Measurements from ENCODE around the gene TMEM63C.
A peak's percentile ranks its signal among the peaks of the same experiment; 100 is the strongest.

TMEM63C gene

DNA sequence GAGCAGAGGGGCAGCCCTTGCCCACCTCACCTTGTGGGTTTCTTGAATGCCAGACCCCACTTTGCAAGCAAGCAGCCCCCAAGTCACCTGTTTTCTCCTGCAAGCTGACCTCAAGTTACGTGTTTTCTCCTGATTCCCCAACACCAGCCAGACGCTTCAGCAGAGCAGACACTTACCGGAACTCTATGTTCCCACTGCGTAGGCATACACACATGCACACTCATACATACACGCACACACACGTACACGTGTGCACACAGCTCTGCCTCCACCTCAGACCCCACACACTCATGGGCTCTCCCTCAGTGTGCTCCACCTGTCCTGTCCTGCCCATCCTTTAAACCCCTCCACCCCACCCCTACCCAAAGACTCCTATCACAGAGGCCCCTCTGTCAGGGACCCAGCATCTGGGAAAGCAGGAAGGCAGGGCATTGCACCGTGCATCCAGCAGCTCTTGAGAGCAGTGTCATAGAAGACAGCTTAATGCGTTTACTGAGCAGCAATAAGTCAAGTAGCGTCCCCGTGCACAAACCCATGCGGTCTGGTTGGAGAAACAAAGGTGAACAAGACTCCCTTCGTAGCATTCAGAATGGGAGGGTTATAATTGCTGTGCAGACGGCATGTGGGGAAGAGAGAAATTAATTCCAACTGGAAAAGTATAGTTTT is 44.4 kb downstream of the TMEM63C start:
- no peak for DNase-seq

DNA sequence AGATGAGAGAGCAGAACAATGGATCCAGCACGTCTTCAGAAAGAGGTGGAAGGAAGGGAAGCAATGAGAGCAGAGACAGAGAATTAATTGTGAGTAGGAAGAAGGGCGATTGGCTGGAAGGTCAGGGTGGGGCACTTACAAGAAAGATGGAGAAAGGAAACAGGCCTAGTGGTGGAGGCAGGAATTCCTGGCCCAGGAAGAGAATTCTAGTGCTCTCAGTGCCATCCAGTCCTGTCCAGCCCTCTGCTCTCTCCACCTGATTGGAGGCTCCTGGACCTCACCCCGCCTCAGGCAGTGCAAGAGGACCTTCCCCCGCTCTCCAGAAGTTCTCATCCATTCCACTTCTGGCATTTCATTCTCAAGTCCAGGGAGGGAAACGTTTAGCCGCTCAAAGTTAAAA is 46.5 kb downstream of the TMEM63C start:
- no peak for DNase-seq

DNA sequence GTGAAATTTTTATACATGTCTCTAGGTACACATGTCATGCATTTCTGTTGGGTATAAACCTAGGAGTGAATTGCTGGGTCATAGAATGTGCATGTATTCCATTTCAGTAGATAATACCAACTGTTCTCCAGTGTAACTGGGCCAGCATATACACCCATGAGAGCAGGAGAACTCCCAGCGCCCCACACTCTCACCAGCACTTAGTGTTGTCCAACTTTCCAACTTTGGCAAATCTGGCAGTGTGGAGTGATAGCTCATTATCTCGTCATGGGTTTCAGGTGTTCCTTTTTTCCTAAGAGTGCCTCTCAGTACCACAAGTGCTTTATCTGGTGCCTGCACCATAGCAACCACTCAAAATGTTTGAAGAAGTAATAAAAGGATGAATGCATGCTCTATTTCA is 49.3 kb downstream of the TMEM63C start:
- no peak for DNase-seq

DNA sequence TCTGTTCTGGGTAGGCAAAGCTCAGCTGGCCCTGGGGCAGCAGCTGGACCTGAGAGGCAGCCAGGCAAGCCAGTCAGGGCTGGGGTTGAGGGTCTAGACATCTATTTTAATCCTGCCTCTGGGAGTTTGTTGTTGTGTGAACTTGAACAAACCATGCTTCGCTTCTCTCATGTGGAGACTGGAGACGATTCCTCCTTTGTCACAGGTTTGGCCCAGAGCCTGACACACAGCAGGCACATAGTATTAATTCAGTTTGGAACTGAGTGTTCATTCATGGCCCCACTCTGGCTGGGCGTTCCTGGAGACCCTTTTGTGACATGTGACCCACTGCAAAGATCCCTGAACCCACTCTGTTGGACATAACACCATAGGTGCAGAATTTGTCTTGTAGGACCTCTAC is 50.1 kb downstream of the TMEM63C start:
- DNase-seq: no peak

DNA sequence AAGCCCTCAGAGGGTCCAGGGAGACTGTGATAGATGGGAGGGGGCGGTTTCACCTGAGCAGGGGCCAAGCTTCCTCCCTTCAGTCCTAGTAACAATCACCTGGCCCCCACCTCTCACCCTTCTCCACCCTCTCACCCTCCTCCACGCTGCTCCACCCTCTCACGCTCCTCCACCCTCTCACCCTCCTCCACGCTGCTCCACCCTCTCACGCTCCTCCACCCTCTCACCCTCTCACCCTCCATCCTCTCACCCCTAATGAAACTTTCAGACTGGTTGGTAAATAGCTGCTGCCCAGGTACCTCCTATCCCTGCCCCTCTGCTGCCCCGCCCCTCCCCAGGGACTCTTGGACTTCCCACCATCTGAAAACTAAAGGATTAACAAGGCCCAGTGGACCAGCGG is 55.2 kb downstream of the TMEM63C start:
- DNase-seq: no peak

DNA sequence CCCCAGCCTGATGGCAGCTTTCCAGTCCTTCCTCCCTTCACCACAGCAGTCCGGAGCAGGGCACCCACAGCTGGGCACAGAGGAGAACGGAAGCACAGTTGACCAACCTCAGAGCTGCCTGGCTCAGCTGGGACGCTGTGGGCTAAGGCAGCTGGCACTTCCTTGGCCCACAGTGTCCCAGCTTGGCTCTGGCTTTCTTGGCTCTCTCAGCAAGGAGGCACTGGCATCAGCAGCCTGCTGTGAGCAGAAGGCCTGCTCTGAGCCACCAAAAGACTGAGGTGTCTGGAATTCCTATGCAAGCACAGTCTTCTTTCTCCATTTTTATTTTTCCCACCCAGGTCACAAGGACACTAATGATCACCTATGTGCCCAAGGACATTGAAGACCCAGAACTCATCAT is 56.8 kb downstream of the TMEM63C start:
- DNase-seq: peak in 1 of 2 experiments; percentile 43

DNA sequence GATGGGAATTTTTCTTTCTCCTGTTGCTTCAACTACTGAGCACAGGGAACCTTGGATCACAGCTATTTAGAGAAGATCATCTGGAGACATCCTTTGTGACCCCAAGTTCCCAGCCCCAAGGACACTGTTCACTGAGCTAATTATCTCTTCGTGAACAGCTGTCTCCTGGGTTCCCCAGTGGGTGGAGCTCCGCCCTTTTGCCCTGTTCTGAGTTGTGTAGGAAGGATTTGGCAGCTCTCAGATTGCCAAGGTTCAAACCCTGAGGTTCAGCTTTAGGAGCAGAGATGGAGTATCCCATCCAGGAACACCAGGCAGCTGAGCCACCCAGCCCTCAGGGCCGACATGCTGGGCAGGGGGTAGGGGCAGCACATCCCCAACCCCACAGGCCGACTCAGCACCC is 57.4 kb downstream of the TMEM63C start:
- no peak for DNase-seq

DNA sequence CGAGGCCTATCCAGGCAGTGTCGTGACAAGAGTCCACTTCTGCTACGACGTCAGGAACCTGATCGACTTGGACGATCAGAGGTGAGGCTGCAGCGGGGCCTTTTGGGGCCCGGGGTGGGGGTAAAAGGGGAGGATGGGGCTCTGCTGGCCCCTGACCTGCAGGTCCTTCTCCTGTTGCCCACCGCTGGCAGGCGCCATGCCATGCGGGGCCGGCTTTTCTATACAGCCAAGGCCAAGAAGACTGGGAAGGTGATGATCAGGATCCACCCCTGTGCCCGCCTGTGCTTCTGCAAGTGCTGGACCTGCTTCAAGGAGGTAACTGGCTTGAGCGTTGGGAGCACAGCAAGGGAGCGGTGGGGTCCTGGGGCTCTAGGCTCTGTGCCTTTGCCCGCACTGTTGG is 57.8 kb downstream of the TMEM63C start:
- no peak for DNase-seq

DNA sequence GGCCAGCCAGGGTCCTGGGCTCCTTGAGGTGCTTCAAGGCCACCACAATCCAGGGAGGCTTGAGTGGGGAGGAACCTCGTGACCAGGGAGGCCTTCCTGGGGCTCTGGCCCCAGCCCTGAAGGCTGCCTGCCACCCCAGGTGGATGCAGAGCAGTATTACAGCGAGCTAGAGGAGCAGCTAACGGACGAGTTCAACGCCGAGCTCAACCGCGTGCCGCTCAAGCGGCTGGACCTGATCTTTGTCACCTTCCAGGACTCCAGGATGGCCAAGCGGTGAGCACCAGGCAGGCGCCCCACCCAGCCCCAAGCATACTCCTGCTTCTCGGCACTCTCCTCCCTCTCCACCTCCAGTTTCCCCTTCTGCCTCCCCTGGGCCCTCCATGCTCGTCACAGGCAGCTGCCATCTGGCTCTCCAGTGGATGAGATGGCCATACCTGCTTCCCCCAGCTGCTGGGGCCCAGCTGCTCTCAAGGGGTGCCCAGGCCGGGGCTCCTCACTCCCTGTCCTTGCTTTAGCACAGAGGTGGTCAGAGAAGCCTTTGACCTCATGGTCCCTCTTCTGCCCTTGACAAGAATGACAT is 58.8 kb downstream of the TMEM63C start:
- DNase-seq: no peak

DNA sequence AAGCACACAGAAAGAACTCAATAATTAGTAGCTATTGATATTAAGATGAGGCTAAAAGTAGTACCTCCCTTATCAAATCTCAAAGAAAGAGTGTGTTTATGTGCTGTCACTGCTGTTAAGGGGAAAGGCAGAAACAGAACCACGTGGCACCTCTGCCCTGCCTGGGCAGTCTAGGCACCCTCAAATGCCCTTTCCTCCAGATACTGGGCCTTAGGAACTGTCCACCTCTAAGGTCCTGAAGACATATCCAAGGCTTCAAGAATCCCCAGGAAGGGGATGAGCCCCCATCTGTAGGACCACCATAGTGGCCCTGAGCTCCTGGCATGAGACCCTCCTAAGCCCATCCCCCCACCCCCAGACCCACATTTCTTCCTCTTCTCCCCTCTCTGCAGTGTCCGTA is 60.4 kb downstream of the TMEM63C start:
- DNase-seq: no peak

DNA sequence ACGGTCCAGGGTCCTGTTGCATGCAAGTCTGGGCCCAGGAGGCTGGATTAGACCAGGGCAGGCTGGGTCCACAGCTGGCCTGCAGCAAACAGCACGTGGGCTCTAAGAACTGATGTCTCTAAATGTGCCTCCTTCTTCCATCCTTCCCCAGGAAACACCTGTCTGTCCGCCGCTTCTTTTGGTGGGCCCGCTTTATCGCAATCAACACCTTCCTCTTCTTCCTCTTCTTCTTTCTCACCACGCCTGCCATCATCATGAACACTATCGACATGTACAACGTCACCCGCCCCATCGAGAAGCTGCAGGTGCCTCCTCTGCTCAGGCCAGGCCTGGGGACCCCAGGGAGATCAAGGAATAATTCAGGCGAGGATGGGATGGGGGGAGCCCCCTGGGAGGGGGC is 61.2 kb downstream of the TMEM63C start:
- DNase-seq: no peak

DNA sequence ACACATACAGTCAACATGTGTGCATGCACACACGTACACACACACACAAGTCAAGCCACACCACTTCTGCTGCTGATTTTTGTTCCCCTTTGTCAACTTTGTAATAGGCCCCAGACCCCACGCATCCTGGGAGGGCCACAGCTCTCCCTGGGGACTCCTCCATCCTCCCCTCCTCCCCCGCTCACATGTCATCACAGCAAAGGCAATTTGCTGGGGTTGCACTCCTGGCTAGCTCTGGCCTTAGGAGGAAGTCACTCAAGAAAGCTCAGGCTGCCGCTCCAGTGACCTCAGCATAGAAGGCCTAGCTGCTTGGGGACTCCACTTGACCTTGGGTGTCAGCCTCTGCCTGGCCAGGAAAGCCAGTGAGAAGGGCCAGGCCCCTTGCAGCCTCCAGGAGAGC is 62.3 kb downstream of the TMEM63C start:
- no peak for DNase-seq

DNA sequence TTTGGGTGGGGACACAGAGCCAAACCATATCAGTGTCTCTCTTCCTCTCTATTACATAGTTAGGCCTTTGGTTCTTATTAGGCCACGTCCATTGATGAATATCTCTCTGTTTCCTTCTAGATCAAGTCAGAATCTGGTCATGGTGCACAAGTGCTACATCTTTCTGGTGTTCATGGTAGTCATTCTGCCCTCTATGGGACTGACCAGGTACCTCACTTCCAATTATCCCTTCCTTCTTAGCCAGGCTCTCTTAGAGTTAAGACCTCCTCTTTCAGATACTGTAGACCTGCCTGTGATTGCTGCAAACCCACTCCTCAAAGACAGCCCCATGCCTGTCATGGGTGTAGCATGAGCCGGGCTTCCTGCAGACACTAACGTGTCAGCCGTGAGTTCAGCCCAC is 64.2 kb downstream of the TMEM63C start:
- DNase-seq: no peak

DNA sequence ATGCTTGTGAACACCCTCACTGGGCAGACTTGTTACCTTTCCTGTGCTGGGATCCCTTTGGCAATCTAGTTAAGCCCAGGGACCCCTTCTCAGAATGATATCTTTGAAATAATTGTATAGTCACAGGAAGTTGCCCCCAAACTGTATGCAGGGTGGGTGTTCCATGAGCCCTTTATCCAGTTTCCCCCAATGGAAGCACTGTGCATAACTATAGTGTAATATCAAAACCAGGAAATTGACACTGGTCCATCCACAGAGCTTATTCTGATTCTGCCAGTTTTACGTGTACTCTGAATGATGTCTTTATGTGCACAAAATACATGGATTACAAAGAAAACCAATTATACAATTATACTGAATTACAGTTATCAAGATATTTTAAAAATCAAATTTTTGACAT is 65.2 kb downstream of the TMEM63C start:
- no peak for DNase-seq

DNA sequence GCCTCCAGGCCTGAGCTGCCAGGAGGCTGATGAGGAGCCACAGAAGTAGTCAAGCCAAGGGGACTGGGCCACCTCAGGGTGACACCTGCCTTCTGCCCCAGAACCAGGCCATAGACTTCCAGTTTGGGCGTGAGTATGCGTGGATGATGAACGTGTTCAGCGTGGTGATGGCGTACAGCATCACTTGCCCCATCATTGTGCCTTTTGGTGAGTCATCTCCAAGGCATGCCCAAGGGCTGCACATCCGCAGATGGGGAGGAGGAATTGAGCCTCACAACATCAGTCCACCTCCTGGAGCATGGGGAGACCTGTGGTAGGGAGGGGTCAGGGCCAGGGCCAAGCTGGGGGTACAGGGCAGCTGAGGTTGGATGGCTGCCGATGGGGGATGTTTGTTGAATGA is 67.1 kb downstream of the TMEM63C start:
- DNase-seq: no peak

DNA sequence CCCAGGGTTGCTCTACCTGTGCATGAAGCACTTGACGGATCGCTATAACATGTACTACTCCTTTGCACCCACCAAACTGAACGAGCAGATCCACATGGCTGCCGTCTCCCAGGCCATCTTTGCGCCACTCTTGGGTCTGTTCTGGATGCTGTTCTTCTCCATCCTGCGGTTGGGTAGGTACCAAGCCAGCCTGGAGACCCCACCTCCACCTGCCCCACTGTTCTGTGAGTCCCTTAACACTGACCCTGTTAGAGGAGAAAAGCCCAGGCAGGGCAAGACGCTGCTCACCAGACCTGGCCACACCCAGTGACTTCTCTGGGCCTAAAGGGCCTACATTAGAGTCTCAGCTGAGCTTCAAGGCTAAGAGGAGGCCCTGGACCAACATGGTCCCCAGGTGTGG is 67.7 kb downstream of the TMEM63C start:
- DNase-seq: no peak

DNA sequence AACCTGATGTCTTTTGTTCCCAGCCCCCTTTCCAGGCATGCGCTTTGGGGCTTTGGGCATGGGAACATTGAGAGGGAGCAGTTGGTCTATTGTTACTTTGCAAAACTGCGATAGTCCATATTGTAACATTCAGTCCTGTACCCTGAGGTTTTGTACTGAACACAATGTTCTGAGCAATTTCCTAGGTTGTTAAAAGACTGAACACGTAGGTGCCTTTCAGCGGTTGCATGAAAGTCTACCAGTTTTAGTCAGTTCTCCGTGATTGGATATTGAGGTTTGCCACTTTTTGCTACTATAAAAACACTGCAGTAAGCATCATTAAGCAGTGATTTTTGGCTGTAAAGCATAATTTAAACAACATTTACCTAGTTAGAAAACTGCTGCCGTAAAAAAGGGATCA is 69.3 kb downstream of the TMEM63C start:
- DNase-seq: no peak

DNA sequence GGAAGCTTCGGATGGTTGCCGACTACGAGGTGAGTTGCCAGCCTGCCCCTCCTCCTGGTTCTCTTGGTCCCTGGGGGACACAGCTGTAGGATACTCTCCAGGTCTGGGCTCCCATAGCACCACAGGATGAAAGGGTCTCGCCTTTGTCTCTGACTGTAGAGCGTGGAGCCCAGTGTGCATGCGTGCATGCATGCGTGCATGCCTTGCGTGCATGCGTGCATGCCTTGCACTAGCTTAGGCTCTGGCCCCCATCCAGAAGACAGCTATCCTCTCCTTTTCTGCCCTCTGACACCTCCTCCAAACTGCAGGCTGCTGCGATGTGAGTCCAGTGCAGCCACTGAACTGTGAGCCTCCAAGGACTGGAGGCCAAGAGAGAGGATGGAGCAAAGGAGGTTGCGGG is 70.3 kb downstream of the TMEM63C start:
- DNase-seq: no peak

DNA sequence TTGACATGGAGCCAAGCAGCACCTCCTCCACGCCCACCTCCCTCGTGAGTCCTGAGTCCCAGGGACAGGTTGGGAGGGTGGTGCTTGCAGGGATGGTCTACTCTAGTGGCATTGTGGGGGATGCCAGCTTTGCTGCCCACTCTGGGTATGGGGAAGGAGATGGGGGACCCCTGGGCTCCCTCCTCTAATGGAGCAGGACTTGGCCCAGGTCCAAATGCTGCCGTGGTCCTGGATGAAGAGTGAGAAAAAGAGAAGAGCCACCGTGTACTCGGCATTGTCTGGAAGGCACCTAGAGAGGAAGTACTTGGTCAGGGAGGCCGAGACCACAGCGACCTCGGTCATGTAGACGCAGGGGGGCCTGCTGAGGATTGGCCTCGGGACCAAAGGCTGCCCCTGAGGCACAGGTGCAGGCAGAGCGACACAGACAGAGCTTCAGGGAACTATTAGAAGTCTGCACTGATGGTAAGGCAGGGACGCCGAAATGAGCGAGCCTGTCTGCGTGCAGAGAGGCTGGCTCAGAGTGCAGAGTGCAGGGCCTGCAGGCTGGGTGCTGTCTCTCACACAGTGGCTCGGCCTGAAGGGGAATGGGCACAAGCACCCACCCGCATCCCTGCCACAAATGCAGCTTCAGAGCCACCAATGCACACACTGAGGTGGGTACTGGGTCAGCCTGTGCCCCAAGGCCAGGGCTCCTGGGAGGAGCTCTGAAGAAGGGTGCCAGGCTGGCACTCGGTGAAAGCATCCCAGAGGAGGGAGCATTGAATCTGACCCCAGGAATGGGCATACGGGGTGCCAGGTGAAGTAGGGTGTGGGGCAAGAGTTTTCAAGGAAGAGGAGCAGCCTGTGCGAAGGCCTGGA is 72.0 kb downstream of the TMEM63C start:
- DNase-seq: no peak

DNA sequence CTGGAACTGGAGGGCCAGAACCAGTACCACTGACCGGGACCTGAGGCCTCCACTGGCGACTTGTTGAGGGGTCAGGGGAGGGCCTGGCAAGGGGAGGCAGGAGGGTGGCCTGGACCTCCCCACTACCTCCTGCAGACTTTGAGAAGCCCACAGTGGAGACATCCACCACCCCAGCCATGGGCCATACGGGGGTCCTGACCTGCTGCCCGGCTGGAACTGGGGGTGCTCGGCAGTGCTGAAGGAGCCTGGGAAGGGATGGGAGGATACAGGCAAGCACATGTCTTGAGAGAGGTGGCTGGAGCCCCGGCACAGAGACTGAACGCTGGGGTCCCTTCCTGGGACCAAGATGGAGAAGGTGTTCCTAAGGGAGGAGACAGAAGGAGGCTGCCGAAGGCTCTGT is 75.1 kb downstream of the TMEM63C start:
- no peak for DNase-seq

DNA sequence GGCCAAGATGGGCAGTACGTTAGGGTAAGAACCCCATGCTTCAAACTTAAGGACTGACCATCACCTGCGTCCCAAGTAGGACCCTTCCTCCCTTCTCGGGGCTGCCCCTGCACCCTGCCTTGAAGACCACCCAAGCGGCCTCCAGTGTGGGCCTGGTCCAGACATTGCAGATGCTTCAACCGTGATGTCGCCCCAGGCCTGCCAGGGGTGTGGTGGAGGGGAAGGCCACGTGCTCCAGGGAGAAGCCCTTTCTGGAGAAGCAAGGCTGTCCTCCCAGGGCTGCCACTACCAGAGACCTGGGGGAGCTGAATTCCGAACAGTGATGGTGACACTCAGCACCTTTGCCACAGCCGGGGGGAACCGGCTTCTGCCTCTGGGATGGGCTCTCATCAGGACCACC is 76.1 kb downstream of the TMEM63C start:
- no peak for DNase-seq

DNA sequence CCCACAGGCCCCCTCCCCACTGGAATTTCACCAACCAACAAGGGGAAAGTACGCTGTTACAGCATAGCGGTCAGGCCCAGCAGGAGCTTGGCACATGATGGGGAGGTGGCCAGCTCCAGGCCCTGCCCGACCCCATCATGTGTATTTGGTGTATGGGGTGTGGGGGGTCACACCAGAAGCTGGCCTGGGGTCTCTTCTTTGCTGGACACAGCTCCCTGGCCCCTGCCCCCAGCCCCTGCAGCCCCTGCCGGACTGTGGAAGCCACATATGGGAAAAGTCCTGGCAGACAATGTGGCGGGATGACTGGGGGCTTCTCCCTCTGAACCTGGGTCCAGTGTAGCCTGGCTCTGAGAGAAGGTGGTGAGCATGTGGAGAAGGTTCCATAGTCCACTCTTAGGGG is 77.0 kb downstream of the TMEM63C start:
- DNase-seq: no peak

DNA sequence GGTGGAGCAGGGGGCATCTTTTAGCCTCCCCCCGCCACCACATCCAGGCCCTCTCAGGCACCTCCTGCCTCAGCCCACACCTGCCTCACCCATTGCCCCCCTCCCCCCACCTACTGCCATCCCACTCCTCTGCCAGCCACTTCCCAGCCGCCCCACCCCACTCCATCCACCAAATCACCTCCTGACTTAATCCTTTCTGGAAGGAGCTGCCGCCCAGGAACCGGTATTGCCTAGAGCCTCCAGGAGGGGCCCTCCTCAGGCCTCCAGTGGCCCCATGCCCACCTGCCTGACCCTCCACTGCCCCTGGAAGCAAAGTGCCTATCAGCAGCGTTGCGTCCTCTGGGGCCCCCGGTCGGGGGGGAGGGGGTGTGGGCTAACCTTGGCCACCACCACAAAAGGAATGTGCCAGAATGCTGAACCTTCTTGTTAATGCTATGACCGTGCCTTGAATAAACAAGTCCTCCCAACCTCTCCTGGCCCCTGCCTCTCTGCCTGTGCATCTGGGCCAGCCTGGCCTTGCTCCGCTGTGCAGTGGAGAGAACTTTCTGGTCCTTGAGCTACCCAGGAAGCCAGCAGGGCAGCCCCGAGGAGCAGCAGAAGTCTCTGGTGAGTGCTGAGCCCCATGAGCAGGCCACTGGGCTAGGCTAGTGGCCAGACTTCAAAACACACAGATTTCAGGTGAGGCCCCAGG is 77.6 kb downstream of the TMEM63C start:
- DNase-seq: no peak

DNA sequence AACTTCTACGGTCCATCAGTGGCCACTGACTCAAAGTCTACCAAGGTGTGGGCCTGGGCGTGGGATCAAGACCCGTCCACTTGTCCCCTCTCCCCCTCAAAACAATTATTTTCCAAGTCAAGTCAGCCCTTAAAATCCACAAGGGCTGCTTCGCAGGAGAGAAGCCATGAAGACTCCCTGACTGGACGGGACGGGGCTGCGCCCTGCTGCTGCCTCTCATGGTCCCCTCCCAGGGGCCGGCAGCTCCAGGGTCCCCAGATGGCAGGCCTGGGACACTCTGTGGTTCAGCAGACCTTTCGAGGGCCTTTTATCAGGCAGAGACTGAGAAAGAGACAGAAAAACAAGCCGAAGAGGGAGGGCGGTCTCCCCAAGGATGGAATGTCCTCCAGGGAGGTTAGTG is 78.6 kb downstream of the TMEM63C start:
- no peak for DNase-seq
